Urothelium cell line (cell line): ENCODE data around the gene ALS2CL.
A peak's percentile ranks its signal among the peaks of the same experiment; 100 is the strongest.

Experiments used
- DNase-seq: peaks from one replicate; pipeline ENCODE4 v3.0.0; 2011; ENCODE audit warnings: low spot score, mixed read lengths
- FAIRE-seq: peaks from 2 replicates; lab custom pipeline; 2011; peaks lifted over from hg19 to GRCh38; lab: Jason Lieb, UNC

The ALS2CL gene

GRCh38 chr3:46643701-46644100 lies 49.8 kb downstream of the ALS2CL start:
- FAIRE-seq = no peak
- no peak for DNase-seq

- DNase-seq = no peak
- no peak for FAIRE-seq
Observed at GRCh38 chr3:46642971-46643370, 50.5 kb downstream of the ALS2CL start.

DNA sequence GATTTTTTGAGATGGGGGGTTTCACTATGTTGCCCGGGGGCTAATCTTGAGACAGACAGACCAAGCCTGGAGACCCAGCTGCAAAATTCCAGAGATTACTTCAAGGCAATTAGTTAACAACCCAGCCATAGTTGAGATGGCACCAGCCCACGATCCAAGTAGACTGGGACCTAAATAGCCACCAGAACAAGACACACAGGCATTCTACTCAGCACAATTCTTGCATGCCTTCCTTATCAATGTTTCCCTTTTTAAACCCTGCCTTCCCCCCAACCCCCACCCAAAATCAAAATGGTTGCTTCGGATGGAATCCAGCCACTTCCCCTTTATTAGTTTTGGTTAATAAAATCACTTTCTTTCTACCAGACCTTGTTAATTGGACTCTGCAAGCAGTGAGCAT lies 52.6 kb downstream of the ALS2CL start:
- FAIRE-seq (no peak), DNase-seq (no peak)

DNA sequence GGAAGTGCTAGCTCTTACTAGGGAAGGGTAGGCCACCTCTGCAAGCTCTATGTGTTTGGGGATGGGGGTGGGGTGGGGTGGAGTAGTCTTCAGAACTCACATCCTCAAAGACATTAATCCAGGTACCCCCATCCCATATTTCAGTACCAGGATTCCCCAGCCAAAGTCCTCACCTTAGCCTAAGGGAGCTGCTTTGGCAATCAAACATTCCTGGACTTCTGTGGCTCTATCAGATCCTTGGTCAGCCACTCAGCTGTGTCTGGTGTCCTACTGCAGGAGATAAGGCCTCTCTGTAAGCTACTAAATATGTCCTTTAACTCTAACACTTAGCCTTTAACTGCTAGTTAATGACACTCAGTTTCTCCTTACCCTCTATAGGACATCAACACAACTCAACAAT lies 54.3 kb downstream of the ALS2CL start:
- FAIRE-seq = no peak
- no peak for DNase-seq

DNA sequence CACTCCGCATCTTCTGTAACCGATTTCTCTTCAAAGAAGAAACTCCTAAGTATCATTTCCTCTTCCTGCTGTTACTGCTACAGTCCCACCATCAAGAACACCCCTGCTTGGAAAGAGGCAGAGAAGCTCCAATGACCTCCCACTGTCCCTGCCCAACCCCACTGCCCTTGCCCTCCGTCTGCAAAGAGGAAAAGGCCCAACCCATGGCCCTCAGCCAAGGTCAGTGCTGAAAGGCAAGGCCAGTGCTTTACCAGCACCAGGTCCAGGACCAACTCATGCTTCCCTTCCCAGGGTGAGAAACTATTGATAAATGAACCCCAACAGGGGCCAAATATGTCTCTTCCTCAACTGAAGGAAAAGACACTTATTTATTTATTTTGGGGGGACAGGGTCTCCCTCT lies 58.6 kb downstream of the ALS2CL start:
- DNase-seq (no peak), FAIRE-seq (no peak)

DNA sequence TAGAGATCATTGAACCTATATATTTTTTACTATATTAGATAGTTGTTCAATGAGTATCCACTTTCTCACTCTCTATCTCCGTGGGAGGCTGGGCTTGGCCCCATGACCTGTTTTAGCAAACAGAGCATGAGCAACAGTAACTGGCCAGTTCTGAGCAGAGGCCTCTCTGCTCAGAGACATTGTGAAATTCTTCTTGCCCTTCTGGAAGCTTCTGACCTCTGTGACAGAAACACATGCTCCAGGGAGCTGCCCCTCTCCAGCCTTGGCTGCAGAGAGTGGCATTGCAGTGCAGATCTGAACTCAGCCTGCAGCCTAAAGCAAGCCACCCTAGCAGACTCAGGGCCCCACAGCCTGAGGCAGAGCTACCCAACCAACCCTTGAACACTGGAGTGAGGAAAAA lies 60.7 kb downstream of the ALS2CL start:
- DNase-seq (no peak), FAIRE-seq (no peak)

GRCh38 chr3:46629551-46630517 lies 63.6 kb downstream of the ALS2CL start:
- DNase-seq (peak; percentile 94), FAIRE-seq (peak; percentile 83)

DNA sequence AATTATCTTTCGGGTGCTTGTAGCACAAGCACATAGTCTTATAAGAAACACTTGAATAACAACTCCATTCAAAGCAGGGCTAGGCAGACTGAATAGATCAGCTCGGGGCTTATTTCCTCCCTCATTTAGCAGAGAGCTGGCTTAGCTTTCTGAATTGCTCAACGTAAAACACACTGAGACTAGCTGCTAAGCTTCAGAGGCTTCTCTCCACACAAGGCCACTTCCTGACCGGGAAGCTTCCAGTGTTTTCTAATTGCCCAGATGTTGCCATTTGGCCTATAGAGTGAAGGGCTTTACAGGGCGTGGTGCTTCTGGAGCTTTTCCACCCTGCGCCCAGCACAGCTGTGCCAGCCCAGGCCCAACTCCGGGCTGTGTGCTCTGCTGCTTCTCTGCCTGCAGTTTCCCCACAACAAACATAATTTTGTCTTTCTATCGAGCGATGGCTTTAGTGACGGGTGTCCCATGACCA lies 64.5 kb downstream of the ALS2CL start:
- no peak for FAIRE-seq

GRCh38 chr3:46627078-46627477 lies 66.4 kb downstream of the ALS2CL start:
- no peak for FAIRE-seq

More for the DNA sequence above, 64.5 kb downstream of the ALS2CL start:
- DNase-seq = no peak

GRCh38 chr3:46626039-46626438 lies 67.4 kb downstream of the ALS2CL start:
- DNase-seq (no peak), FAIRE-seq (no peak)

More at GRCh38 chr3:46627078-46627477, 66.4 kb downstream of the ALS2CL start:
- no peak for DNase-seq

DNA sequence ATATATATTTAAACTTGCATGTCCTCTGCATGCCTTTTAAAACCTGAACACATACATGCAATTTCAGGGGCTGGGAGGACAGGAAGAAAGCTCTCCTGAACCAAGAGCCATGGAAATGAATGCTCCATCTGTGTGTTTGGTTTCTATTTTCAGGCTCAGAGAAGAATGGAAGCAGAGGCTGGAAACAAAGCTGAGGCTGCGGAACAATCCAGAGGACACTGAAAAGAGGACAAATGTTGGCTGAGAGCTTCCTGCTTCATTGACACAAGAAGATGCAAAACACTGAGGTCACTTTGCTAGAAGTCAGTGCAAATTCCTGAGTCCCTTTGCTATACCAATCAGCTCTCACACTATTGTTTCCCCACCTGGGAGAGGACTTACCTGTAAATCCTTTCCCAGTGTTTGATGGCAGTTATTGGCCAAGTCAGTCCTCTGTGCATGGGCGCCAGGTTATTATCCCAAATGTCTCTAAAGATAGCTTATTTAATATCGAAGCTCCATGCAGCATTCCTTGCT lies 68.4 kb downstream of the ALS2CL start:
- FAIRE-seq (no peak), DNase-seq (no peak)

DNA sequence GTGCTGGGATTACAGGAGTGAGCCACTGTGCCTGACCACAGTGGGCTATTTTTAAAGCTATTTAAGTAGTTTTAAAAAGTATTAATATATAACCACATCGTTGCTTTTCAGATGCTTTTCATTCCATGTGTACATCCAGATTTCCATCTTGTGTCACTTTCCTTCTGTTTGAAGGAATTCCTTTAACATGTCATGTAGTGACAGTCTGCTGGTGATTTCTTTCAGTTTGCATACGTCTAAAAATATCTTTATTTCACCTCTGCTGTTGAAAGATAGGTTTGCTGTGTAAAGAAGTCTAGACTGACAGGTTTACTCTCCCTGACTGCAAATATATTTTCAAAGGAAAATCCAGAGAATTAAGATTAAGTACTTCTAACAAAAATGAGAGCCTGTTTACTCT lies 68.9 kb downstream of the ALS2CL start:
- no peak for FAIRE-seq

DNA sequence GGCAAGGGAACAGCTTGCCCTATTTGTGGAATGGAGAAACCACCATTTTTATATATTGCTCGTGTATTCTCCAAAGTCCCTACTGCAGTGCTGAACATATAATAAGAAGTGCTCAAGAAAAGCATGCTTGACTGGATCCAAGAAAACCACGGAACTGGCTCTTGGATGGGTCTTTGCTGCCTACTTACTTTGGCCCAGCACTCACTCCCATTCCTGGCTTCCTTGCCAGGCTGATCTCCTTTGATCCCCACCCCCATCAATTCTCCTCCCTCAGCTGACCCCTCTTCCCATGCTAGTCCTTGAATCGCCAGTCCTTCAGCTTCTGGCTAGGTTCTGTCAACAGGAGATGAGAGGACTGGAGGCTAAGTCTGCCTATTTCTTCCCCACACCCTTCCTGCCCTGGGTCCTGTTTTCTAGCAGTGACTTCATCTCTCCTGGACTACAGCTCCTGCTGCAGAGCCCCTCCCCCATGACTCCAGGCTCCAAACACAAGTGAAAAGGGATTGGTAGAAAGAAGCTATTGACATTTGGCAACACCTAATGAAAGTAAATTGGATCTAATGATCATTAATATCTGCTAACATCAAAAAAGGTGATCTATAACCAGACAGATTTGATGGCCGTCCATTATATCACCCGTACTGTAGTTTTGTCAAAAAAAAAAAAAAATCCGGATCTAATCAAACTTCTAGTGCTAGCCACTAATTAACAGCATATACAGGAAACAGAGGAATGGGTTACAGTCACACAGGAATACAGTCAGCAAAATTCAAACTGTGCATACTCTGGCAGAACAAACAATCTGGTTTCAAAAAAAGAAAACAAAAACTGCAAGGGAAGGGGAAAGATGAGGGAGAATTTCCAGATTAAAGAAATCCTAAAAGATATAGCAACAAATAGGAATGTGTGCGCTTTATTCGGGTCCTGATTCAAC lies 73.4 kb downstream of the ALS2CL start:
- DNase-seq = no peak
- FAIRE-seq = no peak

More for the DNA sequence above, 68.9 kb downstream of the ALS2CL start:
- DNase-seq = no peak
